Adrenal gland (tissue), 19 donors: Measurements from ENCODE around the gene CNOT2. TPM values are rescaled to one million over a fixed set of nuclear protein-coding genes. Genes with fewer than 3 reads are reported as not detected.

Experiments
- DNase-seq, 7 donors: peaks; one replicate each; pipeline ENCODE4 v3.0.0-alpha.2; 2019 to 2020
- H3K27ac ChIP-seq, 5 donors: fragments of 200-600 bp; sonication (generic) in 4 of 5; 1 replicate in 3 of 5; 2 replicates in 2 of 5; pipeline versions ENCODE4 v1.5.1 to v1.8.0; 2016 to 2020; ENCODE audit warnings: mild to moderate bottlenecking in 1 of 5
- H3K27me3 ChIP-seq: fragments of 200-600 bp; 2 replicates; pipeline ENCODE4 v1.8.0; 2021
- H3K36me3 ChIP-seq, 2 donors: fragments of 200-600 bp; replicated peaks in 1 of 2; 1 replicate in 1 of 2; 2 replicates in 1 of 2; pipeline versions ENCODE4 v1.5.1 to v1.8.0; 2018 to 2022
- H3K4me1 ChIP-seq, 2 donors: fragments of 200-600 bp; replicated peaks in 1 of 2; 1 replicate in 1 of 2; 2 replicates in 1 of 2; pipeline versions ENCODE4 v1.5.1 to v1.8.0; 2018 to 2021
- H3K4me3 ChIP-seq, 4 donors: fragments of 200-600 bp; sonication (generic) in 3 of 4; one replicate each; pipeline ENCODE4 v1.5.1; 2016 to 2018
- H3K9me3 ChIP-seq, 3 donors: fragments of 200-600 bp; sonication (generic) in 1 of 3; replicated peaks in 1 of 3; 1 replicate in 2 of 3; 2 replicates in 1 of 3; pipeline versions ENCODE4 v1.5.1 to v1.8.0; 2016 to 2021
- POLR2A ChIP-seq, 2 donors: fragments of 450-650 bp; IDR thresholded peaks; one replicate each; pipeline ENCODE4 v1.6.1; 2017; ENCODE audit warnings: antibody characterized with exemption in 2 of 2, mild to moderate bottlenecking in 2 of 2, moderate library complexity in 1 of 2
- WGBS, 4 donors: extraction: QIAGEN DNeasy Blood & Tissue Kit in 2 of 4; methylation state at CpG; one replicate each; pipeline versions ENCODE4 v1.1.5 to v1.1.7; 2013 to 2017; 5-methylcytosine and 5-hydroxymethylcytosine counted together
- intact Hi-C, 2 donors: fragments of 100-400 bp; cut with DNase I; formaldehyde crosslinking; loops; one replicate each; pipeline versions ENCODE4 v1.14.1 to v1.15.0; 2022 to 2023
- long read RNA-seq, 10 donors: library from polyadenylated mRNA in 3 of 10; unstranded in 2 of 10; stranded (forward) in 1 of 10; transcript quantifications; one replicate each; pipeline ENCODE4 v2.0.0 and lab custom pipeline, GENCODE V29; 2021 to 2026
- polyA plus RNA-seq, 3 donors: library from polyadenylated mRNA; stranded (reverse); fragments of 200-250 nt in 2 of 3; fragments of 350-450 nt in 1 of 3; fragmentation: Illumina TruSeq in 1 of 3; extraction: RNeasy Lipid Tissue Mini Kit (QIAGEN cat#74804) in 1 of 3; gene quantifications; one replicate each; pipeline ENCODE4 v1.2.3, GENCODE V29; 2013 to 2014
- total RNA-seq, 9 donors: library from RNA; depleted of rRNA in 4 of 9; stranded (reverse); fragments of >200 nt in 4 of 9; fragments of 120-200 nt in 1 of 9; fragmentation: NEBNext Ultra II Directional in 1 of 9; extraction: Animal tissue kit (Norgen Biotek cat#: 25700) in 1 of 9; gene quantifications; one replicate each; pipeline versions ENCODE4 v1.1.0 to v1.2.4, GENCODE V29; 2013 to 2023
- TF ChIP-seq, protein P1 (sequence below), 6 experiments: fragments of 450-650 bp in 4 of 6; fragments of 200-600 bp in 2 of 6; sonication (generic) in 1 of 6; IDR thresholded peaks; 1 replicate in 5 of 6; 2 replicates in 1 of 6; pipeline versions ENCODE4 v1.5.1 to v1.8.0; 2016 to 2021; ENCODE audit warnings: antibody characterized with exemption in 6 of 6, mild to moderate bottlenecking in 2 of 6, moderate library complexity in 1 of 6
- donor health status: healthy with polysubstance abuse.
- donor health status: Bipolar disorder and iron deficiency.
- donor health status: DM: yes; HTN: yes; CAD: no.
- donor health status: DM: no; HTN: no; CAD: no.
- donor health status: DM: no; HTN: no; CAD: no.
- donor health status: DM: yes; HTN: yes; CAD: no.

CNOT2 gene
- 100 to 1,000 TPM in 3 of 9 donors, 10 to 100 TPM in 6; 39.9 to 127 (median 69.4) TPM for total RNA-seq
- 10 to 100 TPM; 33.4 to 60.2 (median 44.3) TPM for polyA plus RNA-seq
- long read RNA-seq, donor 1, transcript CNOT2-205 (5 exons, 577 nt): minor isoform, 5 of 20 reads
- long read RNA-seq, donor 1, transcript CNOT2-226 (3 exons, 522 nt): major isoform, 7 of 20 reads
- long read RNA-seq, donor 1, transcript CNOT2-201 (16 exons, 3,282 nt): minor isoform, 6 of 20 reads
- long read RNA-seq, donor 1, partial matches to known transcripts: 0 of 20 reads
- long read RNA-seq, donor 1, other reads (novel, unspliced or antisense): 0 of 20 reads
- long read RNA-seq, donor 2, transcript CNOT2-226 (3 exons, 522 nt): major isoform, 5 of 9 reads
- long read RNA-seq, donor 2, partial matches to known transcripts: 0 of 9 reads
- long read RNA-seq, donor 2, other reads (novel, unspliced or antisense): 0 of 9 reads
- long read RNA-seq, donor 3, full-length matches to known transcripts: 13 of 22 reads
- long read RNA-seq, donor 3, partial matches to known transcripts: 9 of 22 reads
- long read RNA-seq, donor 3, other reads (novel, unspliced or antisense): 0 of 22 reads
- long read RNA-seq, donor 4, transcript CNOT2-201 (16 exons, 3,282 nt): major isoform, 27 of 53 reads
- long read RNA-seq, donor 4, partial matches to known transcripts: 12 of 53 reads
- long read RNA-seq, donor 4, other reads (novel, unspliced or antisense): 13 of 53 reads
- long read RNA-seq, donor 5, transcript CNOT2-201 (16 exons, 3,282 nt): major isoform, 52 of 80 reads
- long read RNA-seq, donor 5, partial matches to known transcripts: 6 of 80 reads
- long read RNA-seq, donor 5, other reads (novel, unspliced or antisense): 22 of 80 reads
- long read RNA-seq, donor 6, transcript CNOT2-201 (16 exons, 3,282 nt): major isoform, 24 of 30 reads
- long read RNA-seq, donor 6, partial matches to known transcripts: 3 of 30 reads
- long read RNA-seq, donor 6, other reads (novel, unspliced or antisense): 3 of 30 reads
- long read RNA-seq, donor 7, partial matches to known transcripts: 0 of 7 reads
- long read RNA-seq, donor 7, other reads (novel, unspliced or antisense): 0 of 7 reads
- long read RNA-seq, donor 8, transcript CNOT2-201 (16 exons, 3,282 nt): major isoform, 9 of 10 reads
- long read RNA-seq, donor 8, partial matches to known transcripts: 0 of 10 reads
- long read RNA-seq, donor 8, other reads (novel, unspliced or antisense): 0 of 10 reads
- long read RNA-seq, donor 9, full-length matches to known transcripts: 9 of 9 reads
- long read RNA-seq, donor 9, partial matches to known transcripts: 0 of 9 reads
- long read RNA-seq, donor 9, other reads (novel, unspliced or antisense): 0 of 9 reads
- long read RNA-seq, donor 10, partial matches to known transcripts: 0 of 6 reads
- long read RNA-seq, donor 10, other reads (novel, unspliced or antisense): 0 of 6 reads

DNA sequence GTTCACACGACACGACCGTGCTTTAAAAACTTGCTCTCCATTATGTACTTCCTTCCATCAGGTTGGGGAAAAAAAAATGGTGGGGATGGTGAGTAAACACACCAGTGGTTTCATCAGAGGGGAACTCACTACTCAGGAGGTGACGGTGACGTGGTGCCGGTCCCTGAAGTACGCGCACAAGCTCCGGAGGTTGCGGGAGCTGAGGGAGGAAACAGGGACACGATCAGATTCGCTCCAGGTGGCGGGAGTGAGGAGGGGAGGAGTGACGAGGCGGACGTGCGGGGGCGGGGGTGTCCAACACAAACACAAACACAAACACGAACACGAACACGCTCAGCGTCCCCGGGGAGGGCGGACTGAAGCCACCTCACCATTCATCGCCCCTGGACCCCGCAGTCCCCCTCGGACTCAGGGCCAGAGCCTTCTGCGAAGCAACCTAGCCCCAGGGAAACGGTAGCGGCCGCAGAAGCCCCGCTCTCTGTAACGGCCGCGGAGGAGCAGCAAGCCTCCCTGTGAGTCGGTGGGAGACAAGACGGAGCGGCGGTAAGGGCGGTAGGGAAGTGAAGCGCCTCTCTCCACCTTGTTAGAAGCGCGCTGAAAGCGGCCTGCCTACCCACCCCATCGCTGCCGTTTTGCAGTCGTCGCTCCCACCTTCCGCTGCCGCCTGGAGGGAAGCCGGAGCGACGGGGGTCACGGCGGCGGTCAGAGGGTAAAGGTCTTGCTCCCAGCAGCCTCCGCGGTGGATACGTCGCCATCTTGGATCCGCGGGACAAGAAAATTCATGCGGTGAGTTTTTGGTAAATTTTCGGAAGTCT lies at the start of gene CNOT2:
Gene CNOT2, plus strand, starts transcription at position 739 of the 815 bp plus-strand sequence. CDS start 34,794 bp downstream, outside the sequence.
- peaks cover 11 to 49% of the 10 kb centered on the region in 2 donors for H3K4me1 ChIP-seq
- intact Hi-C loops: no loop called here

GRCh38 chr12:70194076-70194475 lies 49.2 kb upstream of the CNOT2 start:
- TF ChIP-seq POLR2A (IDR thresholded peaks at IDR 0.05): no peak
- TF ChIP-seq, protein P1, sequence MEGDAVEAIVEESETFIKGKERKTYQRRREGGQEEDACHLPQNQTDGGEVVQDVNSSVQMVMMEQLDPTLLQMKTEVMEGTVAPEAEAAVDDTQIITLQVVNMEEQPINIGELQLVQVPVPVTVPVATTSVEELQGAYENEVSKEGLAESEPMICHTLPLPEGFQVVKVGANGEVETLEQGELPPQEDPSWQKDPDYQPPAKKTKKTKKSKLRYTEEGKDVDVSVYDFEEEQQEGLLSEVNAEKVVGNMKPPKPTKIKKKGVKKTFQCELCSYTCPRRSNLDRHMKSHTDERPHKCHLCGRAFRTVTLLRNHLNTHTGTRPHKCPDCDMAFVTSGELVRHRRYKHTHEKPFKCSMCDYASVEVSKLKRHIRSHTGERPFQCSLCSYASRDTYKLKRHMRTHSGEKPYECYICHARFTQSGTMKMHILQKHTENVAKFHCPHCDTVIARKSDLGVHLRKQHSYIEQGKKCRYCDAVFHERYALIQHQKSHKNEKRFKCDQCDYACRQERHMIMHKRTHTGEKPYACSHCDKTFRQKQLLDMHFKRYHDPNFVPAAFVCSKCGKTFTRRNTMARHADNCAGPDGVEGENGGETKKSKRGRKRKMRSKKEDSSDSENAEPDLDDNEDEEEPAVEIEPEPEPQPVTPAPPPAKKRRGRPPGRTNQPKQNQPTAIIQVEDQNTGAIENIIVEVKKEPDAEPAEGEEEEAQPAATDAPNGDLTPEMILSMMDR (IDR thresholded peaks at IDR 0.05): no peak
- intact Hi-C loops: no loop called here
- no peaks in the 10 kb centered on the region for H3K9me3 ChIP-seq
- no peaks in the 10 kb centered on the region for H3K27me3 ChIP-seq
- no peaks in the 10 kb centered on the region for H3K36me3 ChIP-seq
- no peak overlapping the region for H3K4me3 ChIP-seq
- peaks cover 0 to 9% of the 10 kb centered on the region in 2 donors for H3K4me1 ChIP-seq
- no peak overlapping the region for H3K27ac ChIP-seq
- DNase-seq: no peak

More for the DNA sequence above, at the start of gene CNOT2:
- DNase-seq: peak; percentile 88 to 95 (median 91)
- no peaks in the 10 kb centered on the region for H3K27me3 ChIP-seq
- peaks cover 0 to 12% of the 10 kb centered on the region in 2 donors for H3K36me3 ChIP-seq
- peak; percentile 13 to 75 for TF ChIP-seq POLR2A (IDR thresholded peaks at IDR 0.05)
- TF ChIP-seq, protein P1 (IDR thresholded peaks at IDR 0.05): no peak
- peak within 1 kb of the TSS; percentile 88 to 98 (median 98) for H3K27ac ChIP-seq
- H3K4me3 ChIP-seq: peak within 1 kb of the TSS; percentile 82 to 97 (median 90)
- WGBS, 4 donors: 0 to 2% (median 1%) methylated on average over 23 to 64 of the region's 64 CpGs
- no peaks in the 10 kb centered on the region for H3K9me3 ChIP-seq

DNA sequence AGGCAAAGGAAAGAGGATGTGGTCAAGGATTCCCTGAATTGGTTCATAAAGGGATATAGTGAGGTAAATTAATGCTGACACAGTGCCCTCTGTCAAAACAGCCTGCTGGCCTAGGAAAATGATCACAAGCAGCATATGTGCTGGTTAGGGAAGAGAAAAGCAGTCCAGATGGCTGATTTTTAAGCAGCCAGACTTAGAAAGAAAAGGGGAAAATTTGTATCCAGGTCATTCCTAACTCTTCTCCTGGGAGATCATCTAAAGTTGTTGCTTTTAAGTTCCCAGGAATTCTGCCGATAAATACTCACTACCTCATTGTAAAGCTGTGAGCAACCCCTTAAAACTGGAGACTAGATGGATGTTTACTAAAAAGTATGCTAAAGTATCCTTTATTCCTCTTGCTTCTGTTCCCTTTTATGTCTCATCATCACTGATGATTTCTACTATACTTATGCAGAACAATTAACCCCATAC lies 46.4 kb upstream of the CNOT2 start:
- intact Hi-C loops: no loop called here
- H3K27ac ChIP-seq: no peak overlapping the region

More for the DNA sequence above, 46.4 kb upstream of the CNOT2 start:
- H3K9me3 ChIP-seq: no peaks in the 10 kb centered on the region
- no peaks in the 10 kb centered on the region for H3K27me3 ChIP-seq
- no peak overlapping the region for H3K4me3 ChIP-seq
- TF ChIP-seq, protein P1 (IDR thresholded peaks at IDR 0.05): no peak
- no peak for TF ChIP-seq POLR2A (IDR thresholded peaks at IDR 0.05)
- no peak for DNase-seq
- WGBS, 4 donors: 65 to 89% (median 80%) methylated on average over 1 of the region's 1 CpG
- no peaks in the 10 kb centered on the region for H3K36me3 ChIP-seq
- H3K4me1 ChIP-seq: peaks cover 0 to 9% of the 10 kb centered on the region in 2 donors
